Stomach (tissue), 4 donors: Measurements from ENCODE around the gene AKAP8L.

Experiments
- EP300 ChIP-seq: sonication (generic); formaldehyde crosslinking; IDR thresholded peaks from one replicate; pipeline ENCODE4 v1.6.1; 2017; ENCODE audit warnings: antibody characterized with exemption
- POLR2A ChIP-seq, 4 donors: fragments of 450-650 bp; IDR thresholded peaks; one replicate each; pipeline ENCODE4 v1.6.1; 2016; ENCODE audit warnings: antibody characterized with exemption in 4 of 4, control low read depth in 2 of 4, mild to moderate bottlenecking in 1 of 4, moderate library complexity in 1 of 4
- POLR2AphosphoS5 ChIP-seq, 3 donors: sonication (generic); formaldehyde crosslinking; IDR thresholded peaks; one replicate each; pipeline ENCODE4 v1.6.1; 2016; ENCODE audit warnings: antibody characterized with exemption in 3 of 3
- TF ChIP-seq, protein P1 (sequence below), 7 experiments: fragments of 450-650 bp in 4 of 7; fragments of 200-600 bp in 3 of 7; sonication (generic) in 3 of 7; IDR thresholded peaks; one replicate each; pipeline ENCODE4 v1.5.1; 2016 to 2019; ENCODE audit warnings: antibody characterized with exemption in 7 of 7, control low read depth in 2 of 7, mild to moderate bottlenecking in 1 of 7

DNA sequence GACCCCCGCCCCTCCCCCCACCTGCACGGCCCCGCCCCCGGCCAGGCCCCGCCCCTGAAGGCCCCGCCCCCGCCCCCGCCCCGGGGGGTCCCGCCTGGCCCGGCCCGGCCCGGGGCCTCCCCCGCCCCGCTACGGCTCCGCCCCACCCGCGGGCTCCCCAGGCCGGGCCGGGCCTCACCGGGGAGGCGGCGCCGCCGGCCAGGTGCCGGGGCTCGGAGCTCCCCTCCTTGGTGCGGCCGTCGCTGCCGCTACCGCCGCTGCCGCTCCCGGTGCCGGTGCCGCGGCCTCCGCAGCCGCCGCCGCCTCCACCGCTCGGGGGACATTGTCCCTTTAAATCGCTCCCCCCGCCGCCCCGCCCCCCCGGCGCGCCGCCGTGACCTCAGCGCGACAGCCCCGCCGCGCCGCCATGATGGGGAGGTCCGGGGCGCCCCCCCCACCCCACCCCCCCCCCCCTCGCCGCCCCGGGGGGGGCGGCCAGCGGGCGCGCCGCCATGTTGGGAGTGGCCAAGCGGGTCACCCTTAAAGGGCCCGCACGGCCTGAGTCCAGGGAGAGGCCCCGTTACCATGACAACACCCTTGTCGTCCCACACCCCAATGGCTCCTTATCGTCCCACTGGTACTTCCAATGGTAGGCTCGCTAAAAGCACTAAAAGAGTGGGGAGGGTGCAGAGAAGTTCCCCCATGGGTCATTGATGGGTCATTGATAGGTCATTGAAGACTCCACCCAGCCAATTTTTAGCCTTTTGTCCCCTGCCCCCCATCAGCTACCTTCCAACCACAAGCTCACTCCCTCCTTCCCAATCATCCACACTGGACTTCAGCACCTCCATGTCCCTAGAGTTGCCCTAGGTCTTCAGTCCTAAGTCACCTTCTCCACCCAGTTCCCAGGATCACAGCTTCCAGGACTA lies 31.1 kb upstream of the AKAP8L start, which contains the start of gene WIZ:
- TF ChIP-seq EP300 = no peak
- TF ChIP-seq, protein P1, sequence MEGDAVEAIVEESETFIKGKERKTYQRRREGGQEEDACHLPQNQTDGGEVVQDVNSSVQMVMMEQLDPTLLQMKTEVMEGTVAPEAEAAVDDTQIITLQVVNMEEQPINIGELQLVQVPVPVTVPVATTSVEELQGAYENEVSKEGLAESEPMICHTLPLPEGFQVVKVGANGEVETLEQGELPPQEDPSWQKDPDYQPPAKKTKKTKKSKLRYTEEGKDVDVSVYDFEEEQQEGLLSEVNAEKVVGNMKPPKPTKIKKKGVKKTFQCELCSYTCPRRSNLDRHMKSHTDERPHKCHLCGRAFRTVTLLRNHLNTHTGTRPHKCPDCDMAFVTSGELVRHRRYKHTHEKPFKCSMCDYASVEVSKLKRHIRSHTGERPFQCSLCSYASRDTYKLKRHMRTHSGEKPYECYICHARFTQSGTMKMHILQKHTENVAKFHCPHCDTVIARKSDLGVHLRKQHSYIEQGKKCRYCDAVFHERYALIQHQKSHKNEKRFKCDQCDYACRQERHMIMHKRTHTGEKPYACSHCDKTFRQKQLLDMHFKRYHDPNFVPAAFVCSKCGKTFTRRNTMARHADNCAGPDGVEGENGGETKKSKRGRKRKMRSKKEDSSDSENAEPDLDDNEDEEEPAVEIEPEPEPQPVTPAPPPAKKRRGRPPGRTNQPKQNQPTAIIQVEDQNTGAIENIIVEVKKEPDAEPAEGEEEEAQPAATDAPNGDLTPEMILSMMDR (IDR thresholded peaks at IDR 0.05) = no peak
- no peak for TF ChIP-seq POLR2A (IDR thresholded peaks at IDR 0.05)
- TF ChIP-seq POLR2AphosphoS5 (IDR thresholded peaks at IDR 0.05) = peak in 2 of 3 donors; percentile 11 to 54
